SK-MEL-5 (cell line): ENCODE results near the gene METTL16. TPM values are rescaled to one million over a fixed set of nuclear protein-coding genes. Genes with fewer than 3 reads are reported as not detected.
A peak's percentile ranks its signal among the peaks of the same experiment; 100 is the strongest.

ENCODE experiments used
- DNase-seq: peaks from one replicate; pipeline ENCODE4 v3.0.0-alpha.2; 2016; ENCODE audit warnings: low read depth, low spot score
- in situ Hi-C: cut with HindIII; loops from 2 replicates; pipeline ENCODE4 v1.10.0; 2016; ENCODE audit warnings: low sequenced_read_pairs, high pct_unique_total_duplicates, low pct_unique_long_range_greater_than_20kb
- total RNA-seq: library from RNA; depleted of rRNA; stranded (reverse); fragments of >200 nt; shearing (Covaris generic); gene quantifications from 2 replicates; pipeline ENCODE4 v1.2.3, GENCODE V29; 2014

The METTL16 gene
- total RNA-seq, 1 experiment from 2014 or later = 31.8 TPM

DNA sequence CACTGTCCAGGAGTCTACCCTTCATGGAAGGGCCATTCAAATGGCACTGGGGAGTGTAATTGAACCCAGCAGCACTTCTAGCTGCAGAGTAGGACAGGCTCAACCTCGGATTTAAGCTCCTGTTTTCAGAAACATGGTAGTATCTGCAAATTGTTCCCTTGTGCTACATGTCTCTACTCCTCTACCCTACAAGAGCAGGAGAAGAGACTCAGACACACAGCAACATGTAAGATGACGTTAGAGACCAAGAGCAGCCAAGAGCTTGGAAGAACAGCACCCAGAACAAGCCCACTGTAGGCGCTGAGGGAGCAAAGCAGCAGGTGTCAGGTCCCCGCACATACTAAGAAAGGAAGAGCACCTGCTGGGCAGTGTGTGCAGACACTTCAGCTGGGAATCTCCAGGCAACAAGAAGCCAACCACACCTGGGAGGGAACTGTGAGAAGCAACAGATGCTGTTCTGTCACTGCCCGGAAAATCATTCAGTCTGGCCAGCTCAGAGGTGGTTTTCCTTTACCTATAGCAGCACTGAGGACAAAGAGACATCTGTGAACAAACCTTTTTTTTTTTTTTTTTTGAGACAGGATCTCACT, 75.3 kb downstream of the METTL16 start:
- in situ Hi-C loops = no loop called here

DNA sequence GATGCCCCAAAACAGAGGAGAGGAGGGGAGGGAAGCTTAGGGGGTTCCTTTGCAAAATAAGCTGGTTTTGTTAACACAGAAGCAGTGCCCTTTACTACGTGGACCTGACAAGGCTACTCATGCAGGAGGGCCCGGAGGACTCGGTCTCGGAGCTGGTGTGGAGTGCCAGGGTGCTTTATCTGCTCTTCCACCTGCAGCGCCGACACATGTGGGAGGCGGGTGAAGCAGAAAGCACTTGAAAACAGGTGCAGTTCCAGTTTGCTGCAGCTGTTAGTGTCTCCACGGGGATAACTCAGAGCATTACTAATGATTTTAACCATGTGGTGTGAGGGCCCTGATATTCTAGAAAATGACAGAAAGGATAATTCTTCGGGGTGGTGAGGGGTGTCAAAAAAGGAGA, 75.8 kb downstream of the METTL16 start:
- no peak for DNase-seq
- in situ Hi-C loops = no loop called here

More for the DNA sequence above, 75.3 kb downstream of the METTL16 start:
- no peak for DNase-seq

GRCh38 chr17:2435181-2435741, 76.4 kb downstream of the METTL16 start:
- no peak for DNase-seq
- in situ Hi-C loops = no loop called here

- in situ Hi-C loops = no loop called here
- DNase-seq = peak; percentile 49
These were observed 78.0 kb downstream of the METTL16 start for GRCh38 chr17:2433696-2434095.

GRCh38 chr17:2427910-2428309, 83.8 kb downstream of the METTL16 start:
- in situ Hi-C loops = no loop called here
- DNase-seq = no peak

- DNase-seq = no peak
- in situ Hi-C loops = no loop called here
These were observed 84.5 kb downstream of the METTL16 start for GRCh38 chr17:2427215-2427614.

- in situ Hi-C loops = no loop called here
- no peak for DNase-seq
These were observed 88.4 kb downstream of the METTL16 start for GRCh38 chr17:2423271-2423670.

- in situ Hi-C loops = no loop called here
- DNase-seq = peak; percentile 38
These were observed 90.2 kb downstream of the METTL16 start for GRCh38 chr17:2421315-2422147.

DNA sequence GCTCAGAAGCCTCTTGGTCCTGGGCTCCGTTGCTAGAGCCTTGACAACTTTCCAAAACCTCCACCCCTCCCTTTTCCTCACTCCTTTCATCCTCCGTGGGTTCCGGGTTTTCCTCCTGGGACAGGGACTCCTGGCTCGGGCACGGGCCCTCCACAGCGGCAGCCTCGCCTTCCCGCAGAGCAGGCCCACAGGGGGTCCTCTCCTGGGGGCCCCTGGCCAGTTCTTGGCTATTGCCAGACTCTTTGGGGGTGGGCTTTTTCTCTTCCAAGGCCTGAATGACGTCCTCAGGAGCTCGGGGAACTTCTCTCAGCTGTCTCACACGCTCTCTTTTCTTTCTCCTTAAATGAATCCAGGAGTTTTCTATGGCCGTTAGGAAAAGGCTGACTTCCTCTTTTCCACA, 91.5 kb downstream of the METTL16 start:
- in situ Hi-C loops = no loop called here
- no peak for DNase-seq

- no peak for DNase-seq
- in situ Hi-C loops = no loop called here
These were observed 92.2 kb downstream of the METTL16 start for GRCh38 chr17:2419486-2419885.

DNA sequence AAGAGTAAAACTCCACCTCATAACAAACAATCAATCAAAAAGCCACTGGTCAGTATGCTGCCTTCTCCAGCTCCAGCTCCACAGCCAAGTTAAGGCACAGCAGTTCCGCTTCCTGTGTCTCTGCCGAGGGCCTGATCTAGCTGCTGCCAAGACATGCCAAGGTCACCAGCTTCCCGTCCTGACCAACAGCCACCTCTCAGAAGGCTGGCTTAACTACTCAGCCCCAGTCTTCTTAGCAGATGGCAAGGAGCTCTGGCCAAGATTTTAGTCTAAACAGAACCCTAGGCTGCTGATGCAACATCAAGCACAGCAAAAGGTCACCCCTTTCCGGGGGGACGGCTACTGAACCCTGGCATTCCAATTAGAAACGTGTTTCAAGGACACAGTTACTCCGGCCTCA, 93.1 kb downstream of the METTL16 start:
- in situ Hi-C loops = no loop called here
- no peak for DNase-seq

DNA sequence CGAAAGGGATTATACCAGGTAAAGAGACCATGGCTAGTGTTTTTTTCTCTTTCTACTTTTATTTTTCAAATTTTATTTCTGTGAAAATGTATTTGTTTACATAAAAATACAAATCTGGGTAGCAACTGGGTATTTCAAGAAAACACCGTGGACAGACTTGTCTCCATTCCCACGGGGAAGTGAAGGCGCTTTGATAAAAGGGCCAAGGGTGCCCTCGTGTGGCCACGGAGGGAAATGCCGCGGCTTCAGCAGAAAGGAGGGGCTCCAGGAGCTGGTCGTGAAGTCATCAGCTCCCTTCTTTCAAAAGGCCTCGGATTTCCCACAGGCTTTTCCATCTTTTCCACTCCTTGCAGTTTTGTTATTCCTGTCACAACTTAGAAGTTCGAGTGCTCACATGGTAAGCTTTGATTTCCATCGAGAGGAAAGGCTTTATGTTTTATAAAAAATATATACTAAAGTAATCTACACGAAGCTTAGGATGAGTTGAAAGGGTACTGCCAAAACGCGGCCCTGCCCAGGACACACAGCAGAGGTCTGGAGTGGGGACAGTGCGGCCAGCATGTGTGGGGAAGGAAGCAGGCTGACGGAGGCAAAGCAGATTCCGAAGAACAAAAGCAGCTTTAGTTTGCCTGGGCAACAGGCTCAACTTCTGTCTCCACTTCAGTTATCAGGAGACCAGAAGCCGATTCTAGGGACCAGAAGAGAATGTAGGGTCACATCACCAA, 95.5 kb downstream of the METTL16 start:
- DNase-seq = peak; percentile 88
- in situ Hi-C loops = no loop called here

- DNase-seq = no peak
- in situ Hi-C loops = no loop called here
These were observed 96.6 kb downstream of the METTL16 start for GRCh38 chr17:2415081-2415480.

- no peak for DNase-seq
- in situ Hi-C loops = no loop called here
These were observed 97.1 kb downstream of the METTL16 start for GRCh38 chr17:2414446-2415064.

GRCh38 chr17:2412561-2413021, 99.1 kb downstream of the METTL16 start:
- DNase-seq = no peak
- in situ Hi-C loops = no loop called here

GRCh38 chr17:2410951-2411350, 100.7 kb downstream of the METTL16 start:
- in situ Hi-C loops = no loop called here
- no peak for DNase-seq

- no peak for DNase-seq
- in situ Hi-C loops = no loop called here
These were observed 104.5 kb downstream of the METTL16 start for GRCh38 chr17:2406903-2407790.
